ENCODE results near the gene PRR27. TPM values are rescaled to one million over a fixed set of nuclear protein-coding genes. Genes with fewer than 3 reads are reported as not detected.
"Not testable (repeated sequence)": the region's sequence is repeated elsewhere in the genome, so short reads cannot be mapped to it uniquely, and the experiment has no call there.

The PRR27 gene
- total and polyA plus RNA-seq, 4 experiments from 2014 or later, result not detected

GRCh38 chr4:70196857-70197256, 42.8 kb downstream of the PRR27 start:
- Histone ChIP-seq H3K27me3 (ENCODE audit: insufficient read depth, low read length) (no peaks in the 10 kb centered on the region), H3K27ac (ENCODE audit: low read depth, low read length) (no peak overlapping the region), H3K4me1 (ENCODE audit: insufficient read depth, low read length) (no peaks in the 10 kb centered on the region), H3K36me3 (ENCODE audit: insufficient read depth, low read length) (no peaks in the 10 kb centered on the region), H3K9me3 (ENCODE audit: control insufficient read depth in 1 of 2, low read length in 2 of 2) (no peaks in the 10 kb centered on the region), H3K4me3 (ENCODE audit: low read length in 2 of 2) (no peak overlapping the region)
- no peaks in the 10 kb centered on the region for H3K27me3 Mint-ChIP-seq
- H3K27ac Mint-ChIP-seq, result no peak overlapping the region
- no peak for DNase-seq
- no peaks in the 10 kb centered on the region for H3K4me1 Mint-ChIP-seq
- no peak overlapping the region for H3K4me3 Mint-ChIP-seq
- ChIA-PET POLR2A (ENCODE audit: partially characterized antibody) (no interaction called here), CTCF (ENCODE audit: partially characterized antibody) (no interaction called here)
- H3K9me3 Mint-ChIP-seq, result no peaks in the 10 kb centered on the region
- H3K36me3 Mint-ChIP-seq, result no peaks in the 10 kb centered on the region
- intact Hi-C loops (cut with micrococcal nuclease), result no loop called here

GRCh38 chr4:70197842-70198241, 43.8 kb downstream of the PRR27 start:
- Histone ChIP-seq H3K36me3 (ENCODE audit: insufficient read depth, low read length) (no peaks in the 10 kb centered on the region), H3K4me3 (ENCODE audit: low read length in 2 of 2) (no peak overlapping the region), H3K9me3 (ENCODE audit: control insufficient read depth in 1 of 2, low read length in 2 of 2) (no peaks in the 10 kb centered on the region), H3K27me3 (ENCODE audit: insufficient read depth, low read length) (no peaks in the 10 kb centered on the region), H3K27ac (ENCODE audit: low read depth, low read length) (no peak overlapping the region), H3K4me1 (ENCODE audit: insufficient read depth, low read length) (no peaks in the 10 kb centered on the region)
- H3K27me3 Mint-ChIP-seq, result no peaks in the 10 kb centered on the region
- no peaks in the 10 kb centered on the region for H3K9me3 Mint-ChIP-seq
- H3K27ac Mint-ChIP-seq, result no peak overlapping the region
- no peak for DNase-seq
- no peak overlapping the region for H3K4me3 Mint-ChIP-seq
- no peaks in the 10 kb centered on the region for H3K4me1 Mint-ChIP-seq
- intact Hi-C loops (cut with micrococcal nuclease), result no loop called here
- H3K36me3 Mint-ChIP-seq, result no peaks in the 10 kb centered on the region
- POLR2A ChIA-PET (ENCODE audit: partially characterized antibody), result no interaction called here
- CTCF ChIA-PET (ENCODE audit: partially characterized antibody), result no interaction called here

DNA sequence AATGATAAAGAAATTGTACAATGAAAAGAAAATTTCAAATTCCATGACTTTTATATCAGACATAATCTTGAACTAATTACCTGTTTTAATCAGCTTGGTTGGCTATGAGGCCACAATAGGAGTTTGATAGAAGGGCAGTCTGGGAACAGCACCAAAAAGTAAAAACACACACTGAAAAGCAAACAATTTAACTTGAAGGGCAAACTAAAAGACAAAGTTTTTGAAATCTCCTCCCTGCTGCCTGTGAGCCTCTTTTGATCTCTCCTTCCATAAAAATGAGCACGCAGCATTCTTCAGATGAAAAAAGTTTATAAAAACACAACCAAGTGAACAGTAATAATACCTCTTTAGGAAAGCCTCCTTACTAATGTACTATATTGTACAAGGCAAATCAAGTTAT, 49.6 kb downstream of the PRR27 start:
- CTCF ChIA-PET (ENCODE audit: partially characterized antibody), result no interaction called here

GRCh38 chr4:70212752-70213151, 58.7 kb downstream of the PRR27 start:
- CTCF ChIA-PET (ENCODE audit: partially characterized antibody), result interaction anchor here (1.2 kb wide), 1 partner anchor 10 kb away, joined by 3 read pairs; no protein-coding TSS in a partner anchor
- H3K27me3 Mint-ChIP-seq; H3K4me3 Mint-ChIP-seq; H3K9me3 ChIP-seq (ENCODE audit: control insufficient read depth in 1 of 2, low read length in 2 of 2); H3K27ac ChIP-seq (ENCODE audit: low read depth, low read length); H3K4me1 ChIP-seq (ENCODE audit: insufficient read depth, low read length); H3K4me1 Mint-ChIP-seq; H3K36me3 Mint-ChIP-seq; H3K36me3 ChIP-seq (ENCODE audit: insufficient read depth, low read length); intact Hi-C loops (cut with micrococcal nuclease); DNase-seq; POLR2A ChIA-PET (ENCODE audit: partially characterized antibody); H3K27me3 ChIP-seq (ENCODE audit: insufficient read depth, low read length); H3K27ac Mint-ChIP-seq; H3K4me3 ChIP-seq (ENCODE audit: low read length in 2 of 2): not testable (repeated sequence)
- H3K9me3 Mint-ChIP-seq, result peaks cover 0 to 13% (median 3%) of the 10 kb centered on the region in 8 donors

More for the DNA sequence above, 49.6 kb downstream of the PRR27 start:
- intact Hi-C loops (cut with micrococcal nuclease), result no loop called here
- Histone ChIP-seq H3K9me3 (ENCODE audit: control insufficient read depth in 1 of 2, low read length in 2 of 2) (no peaks in the 10 kb centered on the region), H3K36me3 (ENCODE audit: insufficient read depth, low read length) (no peaks in the 10 kb centered on the region), H3K4me1 (ENCODE audit: insufficient read depth, low read length) (no peaks in the 10 kb centered on the region), H3K27ac (ENCODE audit: low read depth, low read length) (no peak overlapping the region), H3K4me3 (ENCODE audit: low read length in 2 of 2) (no peak overlapping the region), H3K27me3 (ENCODE audit: insufficient read depth, low read length) (no peaks in the 10 kb centered on the region)
- no peak overlapping the region for H3K4me3 Mint-ChIP-seq
- H3K4me1 Mint-ChIP-seq, result no peaks in the 10 kb centered on the region
- H3K27ac Mint-ChIP-seq, result no peak overlapping the region
- H3K9me3 Mint-ChIP-seq, result no peaks in the 10 kb centered on the region
- H3K36me3 Mint-ChIP-seq, result no peaks in the 10 kb centered on the region
- DNase-seq, result no peak
- POLR2A ChIA-PET (ENCODE audit: partially characterized antibody), result no interaction called here
- no peaks in the 10 kb centered on the region for H3K27me3 Mint-ChIP-seq

Other genes starting within 250 kb of the PRR27 start
- gene CSN1S1, start 223.2 kb upstream of the PRR27 start, total RNA-seq, result not detected
- not detected for gene CSN1S1, start 223.2 kb upstream of the PRR27 start, polyA plus RNA-seq
- not detected for gene CSN2, start 188.5 kb upstream of the PRR27 start, total RNA-seq
- gene CSN2, start 188.5 kb upstream of the PRR27 start, polyA plus RNA-seq, result not detected
- gene STATH, start 158.3 kb upstream of the PRR27 start, total RNA-seq, result not detected
- gene STATH, start 158.3 kb upstream of the PRR27 start, polyA plus RNA-seq, result not detected
- not detected for gene HTN3, start 125.8 kb upstream of the PRR27 start, total RNA-seq
- not detected for gene HTN3, start 125.8 kb upstream of the PRR27 start, polyA plus RNA-seq
- not detected for gene HTN1, start 103.8 kb upstream of the PRR27 start, total RNA-seq
- not detected for gene HTN1, start 103.8 kb upstream of the PRR27 start, polyA plus RNA-seq
- not detected for gene ODAM, start 41.5 kb downstream of the PRR27 start, total RNA-seq
- not detected for gene ODAM, start 41.5 kb downstream of the PRR27 start, polyA plus RNA-seq
- gene FDCSP, start 71.9 kb downstream of the PRR27 start, total RNA-seq, result not detected
- not detected for gene FDCSP, start 71.9 kb downstream of the PRR27 start, polyA plus RNA-seq
- not detected for gene CSN3, start 88.4 kb downstream of the PRR27 start, total RNA-seq
- not detected for gene CSN3, start 88.4 kb downstream of the PRR27 start, polyA plus RNA-seq
- not detected for gene CABS1, start 180.7 kb downstream of the PRR27 start, total RNA-seq
- not detected for gene CABS1, start 180.7 kb downstream of the PRR27 start, polyA plus RNA-seq
- gene SMR3A, start 206.5 kb downstream of the PRR27 start, total RNA-seq, result not detected
- not detected for gene SMR3A, start 206.5 kb downstream of the PRR27 start, polyA plus RNA-seq
- gene SMR3B, start 228.9 kb downstream of the PRR27 start, total RNA-seq, result not detected
- not detected for gene SMR3B, start 228.9 kb downstream of the PRR27 start, polyA plus RNA-seq
- not detected for gene OPRPN, start 243.7 kb downstream of the PRR27 start, total RNA-seq
- not detected for gene OPRPN, start 243.7 kb downstream of the PRR27 start, polyA plus RNA-seq